ENCODE data around the gene LIX1.

Gene LIX1

GRCh38 chr5:97074859-97075489 is 67.4 kb downstream of the LIX1 start:
- DNase-seq (ENCODE audit: low read depth), result no peak

DNA sequence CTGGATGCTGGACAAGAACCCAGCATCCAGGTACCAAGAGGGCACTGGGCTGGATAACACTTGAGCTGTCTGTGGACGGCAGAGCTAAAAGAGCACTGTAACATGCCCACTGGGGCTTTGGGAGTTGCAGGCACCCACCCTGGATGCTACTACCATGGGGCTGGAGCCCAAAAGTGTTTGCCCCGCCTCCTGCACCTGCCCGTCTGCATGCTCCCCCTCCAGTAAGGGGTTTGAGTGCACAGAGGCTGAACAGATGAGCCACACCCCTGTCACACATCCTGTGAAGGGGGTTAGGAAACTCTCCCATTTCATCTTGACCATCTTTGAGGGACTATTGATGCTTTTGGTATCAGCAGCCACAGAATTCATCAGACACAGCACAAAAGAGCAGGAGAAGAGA is 69.0 kb downstream of the LIX1 start:
- DNase-seq (ENCODE audit: low read depth), result no peak

GRCh38 chr5:97072696-97073095 is 69.7 kb downstream of the LIX1 start:
- DNase-seq (ENCODE audit: low read depth), result no peak

DNA sequence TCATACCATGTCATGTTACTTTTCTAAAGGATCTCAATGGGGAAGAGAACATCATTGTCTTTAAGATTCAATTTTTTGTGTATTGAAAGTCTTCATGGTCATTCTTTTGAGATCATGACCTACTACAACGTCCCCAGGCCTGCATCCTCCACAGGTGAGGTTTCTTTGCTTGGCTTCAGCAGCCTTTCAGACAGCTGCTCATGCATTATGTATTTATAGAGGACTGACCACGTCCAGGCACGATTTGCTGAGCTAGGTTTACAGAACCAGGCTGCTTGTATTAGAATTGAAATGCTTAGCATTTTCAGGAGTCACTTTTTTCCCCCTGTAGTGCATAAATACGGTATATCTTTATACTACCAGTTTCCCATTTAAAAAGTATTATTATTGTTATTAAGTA is 70.4 kb downstream of the LIX1 start:
- no peak for DNase-seq (ENCODE audit: low read depth)

- no peak for DNase-seq (ENCODE audit: low read depth)
Measured at GRCh38 chr5:97071101-97071500, 71.3 kb downstream of the LIX1 start.

- no peak for DNase-seq (ENCODE audit: low read depth)
Measured at GRCh38 chr5:97070234-97070633, 72.2 kb downstream of the LIX1 start.

GRCh38 chr5:97067296-97067850 is 75.0 kb downstream of the LIX1 start:
- no peak for DNase-seq (ENCODE audit: low read depth)

GRCh38 chr5:97065475-97065874 is 76.9 kb downstream of the LIX1 start:
- no peak for DNase-seq (ENCODE audit: low read depth)

DNA sequence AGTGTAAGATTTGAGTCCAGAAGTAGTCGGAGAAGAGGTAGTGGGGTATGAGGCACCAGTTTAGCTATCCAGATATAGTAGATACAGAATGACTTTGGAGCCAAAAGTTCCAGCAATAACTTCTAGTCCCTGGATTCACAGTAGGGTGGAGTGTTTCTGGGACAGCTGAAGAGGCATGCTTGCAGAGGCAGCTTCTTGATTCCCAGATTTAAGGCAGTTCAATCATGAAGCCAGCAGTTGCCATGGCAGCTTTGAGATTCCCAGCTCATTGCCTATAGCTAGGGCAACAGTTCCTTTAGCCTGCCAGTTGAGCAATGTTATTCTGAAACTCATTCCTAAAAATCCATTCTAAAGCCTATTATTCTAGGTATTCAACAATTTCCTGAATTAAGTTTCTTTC is 79.2 kb downstream of the LIX1 start:
- no peak for DNase-seq (ENCODE audit: low read depth)

GRCh38 chr5:97062046-97062445 is 80.4 kb downstream of the LIX1 start:
- DNase-seq (ENCODE audit: low read depth), result no peak

- DNase-seq (ENCODE audit: low read depth), result no peak
Measured at GRCh38 chr5:97056263-97056662, 86.1 kb downstream of the LIX1 start.

- DNase-seq (ENCODE audit: low read depth), result no peak
Measured at GRCh38 chr5:97049175-97049574, 93.2 kb downstream of the LIX1 start.

GRCh38 chr5:97047076-97047475 is 95.3 kb downstream of the LIX1 start:
- DNase-seq (ENCODE audit: low read depth), result no peak

- DNase-seq (ENCODE audit: low read depth), result no peak
Measured at GRCh38 chr5:97046270-97046982, 96.0 kb downstream of the LIX1 start.

- no peak for DNase-seq (ENCODE audit: low read depth)
Measured at GRCh38 chr5:97044052-97044451, 98.4 kb downstream of the LIX1 start.

DNA sequence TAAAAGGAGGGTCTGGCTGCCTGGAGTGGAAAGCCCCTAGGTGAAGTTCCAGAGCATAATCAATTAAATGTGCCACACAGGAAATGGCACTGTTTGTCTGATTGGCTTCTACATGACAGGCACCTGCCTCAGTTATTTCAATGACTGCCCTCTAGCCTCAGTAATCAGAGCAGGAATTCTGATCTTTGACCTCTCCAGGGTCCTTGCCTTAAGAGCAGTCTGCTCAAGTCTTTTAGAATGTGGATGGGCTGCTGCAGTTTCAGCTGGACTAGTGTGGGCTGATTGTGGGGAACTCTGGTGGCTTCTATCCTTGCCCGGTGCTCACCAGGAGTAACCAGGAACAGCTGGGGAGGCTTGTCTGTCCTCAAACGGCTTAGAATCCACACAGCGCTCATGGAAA is 98.9 kb downstream of the LIX1 start:
- DNase-seq (ENCODE audit: low read depth), result no peak

GRCh38 chr5:97042996-97043395 is 99.4 kb downstream of the LIX1 start:
- DNase-seq (ENCODE audit: low read depth), result no peak

Data from T-helper 22 cell (primary cell).